ENCODE data around the gene GPRC5A.

- TF ChIP-seq CTCF (tag by site-specific recombination; IDR thresholded peaks at IDR 0.05): no peak
- TF ChIP-seq ZNF510 (tag by site-specific recombination; IDR thresholded peaks at IDR 0.05; ENCODE audit: insufficient replicate concordance): no peak
- no peak for TF ChIP-seq YY1 (tag by site-specific recombination; IDR thresholded peaks at IDR 0.05)
- no peak for TF ChIP-seq ZNF324 (tag by site-specific recombination; IDR thresholded peaks at IDR 0.05)
- TF ChIP-seq, protein P1, sequence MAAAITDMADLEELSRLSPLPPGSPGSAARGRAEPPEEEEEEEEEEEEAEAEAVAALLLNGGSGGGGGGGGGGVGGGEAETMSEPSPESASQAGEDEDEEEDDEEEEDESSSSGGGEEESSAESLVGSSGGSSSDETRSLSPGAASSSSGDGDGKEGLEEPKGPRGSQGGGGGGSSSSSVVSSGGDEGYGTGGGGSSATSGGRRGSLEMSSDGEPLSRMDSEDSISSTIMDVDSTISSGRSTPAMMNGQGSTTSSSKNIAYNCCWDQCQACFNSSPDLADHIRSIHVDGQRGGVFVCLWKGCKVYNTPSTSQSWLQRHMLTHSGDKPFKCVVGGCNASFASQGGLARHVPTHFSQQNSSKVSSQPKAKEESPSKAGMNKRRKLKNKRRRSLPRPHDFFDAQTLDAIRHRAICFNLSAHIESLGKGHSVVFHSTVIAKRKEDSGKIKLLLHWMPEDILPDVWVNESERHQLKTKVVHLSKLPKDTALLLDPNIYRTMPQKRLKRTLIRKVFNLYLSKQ (tag by site-specific recombination; IDR thresholded peaks at IDR 0.05; ENCODE audit: borderline replicate concordance): no peak
Observed at GRCh38 chr12:12939888-12940287, 48.5 kb downstream of the GPRC5A start.

All from HEK293 (cell line).